HepG2 (cell line): Measurements from ENCODE around the gene UTRN. TPM values are rescaled to one million over a fixed set of nuclear protein-coding genes. Genes with fewer than 3 reads are reported as not detected.

ENCODE experiments used
- BRCA1 ChIP-seq: sonication (generic); formaldehyde crosslinking; IDR thresholded peaks from 2 replicates; pipeline ENCODE4 v1.4.0; 2020; ENCODE audit warnings: missing genetic modification reagents
- CCAR2 ChIP-seq: fragments of 200-400 bp; formaldehyde crosslinking; optimal IDR thresholded peaks from 2 replicates; pipeline ENCODE3; 2018; ENCODE audit warnings: low read depth, mild to moderate bottlenecking, low read length, moderate library complexity
- GTF3A ChIP-seq: sonication (generic); formaldehyde crosslinking; conservative IDR thresholded peaks from 2 replicates; pipeline ENCODE4 v1.4.0; 2020; ENCODE audit warnings: mild to moderate bottlenecking, missing genetic modification reagents
- JUNB ChIP-seq: sonication (generic); formaldehyde crosslinking; IDR thresholded peaks from 2 replicates; pipeline ENCODE4 v1.8.0; 2022; ENCODE audit warnings: missing genetic modification reagents, mild to moderate bottlenecking, borderline replicate concordance
- MAFK ChIP-seq, 2 experiments: IDR thresholded peaks in 1 of 2; conservative IDR thresholded peaks in 1 of 2; 2 replicates each; pipeline ENCODE4 v1.6.1; 2011; ENCODE audit warnings: improper control_type of control experiment in 2 of 2, low read length in 2 of 2
- NFIC ChIP-seq: IDR thresholded peaks from 2 replicates; pipeline ENCODE4 v1.6.1; 2012; ENCODE audit warnings: mild to moderate bottlenecking, low read length, inconsistent platforms
- NR2C2 ChIP-seq: sonication (generic); formaldehyde crosslinking; IDR thresholded peaks from 2 replicates; pipeline ENCODE4 v1.4.0; 2020; ENCODE audit warnings: missing genetic modification reagents, mild to moderate bottlenecking, moderate library complexity, borderline replicate concordance
- PATZ1 ChIP-seq: sonication (generic); formaldehyde crosslinking; IDR thresholded peaks from 2 replicates; pipeline ENCODE4 v1.4.0; 2020; ENCODE audit warnings: missing genetic modification reagents
- SMAD1 ChIP-seq: sonication (generic); formaldehyde crosslinking; IDR thresholded peaks from 2 replicates; pipeline ENCODE4 v1.4.0; 2020; ENCODE audit warnings: missing genetic modification reagents, low read depth, mild to moderate bottlenecking, borderline replicate concordance
- ZNF460 ChIP-seq: sonication (generic); formaldehyde crosslinking; IDR thresholded peaks from 2 replicates; pipeline ENCODE4 v1.5.1; 2020; ENCODE audit warnings: missing genetic modification reagents, mild to moderate bottlenecking, borderline replicate concordance
- ZNF501 ChIP-seq: sonication (generic); formaldehyde crosslinking; IDR thresholded peaks from 2 replicates; pipeline ENCODE4 v1.5.1; 2020; ENCODE audit warnings: mild to moderate bottlenecking, moderate library complexity, missing genetic modification reagents
- ZNF629 ChIP-seq: sonication (generic); formaldehyde crosslinking; conservative IDR thresholded peaks from 2 replicates; pipeline ENCODE4 v1.5.0; 2020; ENCODE audit warnings: missing genetic modification reagents
- ZNF878 ChIP-seq: sonication (generic); formaldehyde crosslinking; IDR thresholded peaks from 2 replicates; pipeline ENCODE4 v1.8.1; 2023; ENCODE audit warnings: mild to moderate bottlenecking, missing genetic modification reagents, moderate library complexity
- ZSCAN22 ChIP-seq: sonication (generic); formaldehyde crosslinking; IDR thresholded peaks from 2 replicates; pipeline ENCODE4 v1.4.0; 2020; ENCODE audit warnings: mild to moderate bottlenecking, missing genetic modification reagents
- polyA plus RNA-seq, 8 experiments: library from polyadenylated mRNA; depleted of rRNA in 3 of 8; stranded (reverse) in 7 of 8; unstranded in 1 of 8; fragments of >200 nt; fragmentation: Illumina TruSeq in 4 of 8; extraction: Trizol in 4 of 8; gene quantifications; 2 replicates each; pipeline versions ENCODE4 v1.2.1 to v1.2.3, GENCODE V29; 2011 to 2016; ENCODE audit warnings: low read depth in 4 of 8, missing spikeins in 1 of 8, mixed read lengths in 1 of 8; ENCODE audit not compliant: insufficient read depth in 1 of 8
- total RNA-seq, 5 experiments: library from RNA; depleted of rRNA; stranded (reverse); fragments of >200 nt; fragmentation: Illumina TruSeq; extraction: Trizol; gene quantifications; 2 replicates each; pipeline ENCODE4 v1.2.3, GENCODE V29; 2016; ENCODE audit warnings: low read depth in 1 of 5
- TF ChIP-seq, protein P1 (sequence below): sonication (generic); formaldehyde crosslinking; IDR thresholded peaks from 2 replicates; pipeline ENCODE4 v1.5.0; 2020; ENCODE audit warnings: mild to moderate bottlenecking, missing genetic modification reagents, borderline replicate concordance
- TF ChIP-seq, protein P2 (sequence below): IDR thresholded peaks from 2 replicates; pipeline ENCODE4 v1.6.1; 2016; ENCODE audit warnings: low read depth
- TF ChIP-seq, protein P3 (sequence below): sonication (generic); formaldehyde crosslinking; IDR thresholded peaks from 2 replicates; pipeline ENCODE4 v1.8.1; 2022; ENCODE audit warnings: mild to moderate bottlenecking, missing genetic modification reagents
- TF ChIP-seq, protein P4 (sequence below): sonication (generic); formaldehyde crosslinking; IDR thresholded peaks from 2 replicates; pipeline ENCODE4 v1.9.0; 2021; ENCODE audit warnings: missing genetic modification reagents, mild to moderate bottlenecking, borderline replicate concordance

Gene UTRN
- total and polyA plus RNA-seq, 2 of the 13 experiments (the other 11 are each of a cell fraction or from before 2014, with no cell fraction given) = 102 to 116 TPM

GRCh38 chr6:144302701-144303372, 17.7 kb downstream of the UTRN start (continued):
- TF ChIP-seq, protein P1, sequence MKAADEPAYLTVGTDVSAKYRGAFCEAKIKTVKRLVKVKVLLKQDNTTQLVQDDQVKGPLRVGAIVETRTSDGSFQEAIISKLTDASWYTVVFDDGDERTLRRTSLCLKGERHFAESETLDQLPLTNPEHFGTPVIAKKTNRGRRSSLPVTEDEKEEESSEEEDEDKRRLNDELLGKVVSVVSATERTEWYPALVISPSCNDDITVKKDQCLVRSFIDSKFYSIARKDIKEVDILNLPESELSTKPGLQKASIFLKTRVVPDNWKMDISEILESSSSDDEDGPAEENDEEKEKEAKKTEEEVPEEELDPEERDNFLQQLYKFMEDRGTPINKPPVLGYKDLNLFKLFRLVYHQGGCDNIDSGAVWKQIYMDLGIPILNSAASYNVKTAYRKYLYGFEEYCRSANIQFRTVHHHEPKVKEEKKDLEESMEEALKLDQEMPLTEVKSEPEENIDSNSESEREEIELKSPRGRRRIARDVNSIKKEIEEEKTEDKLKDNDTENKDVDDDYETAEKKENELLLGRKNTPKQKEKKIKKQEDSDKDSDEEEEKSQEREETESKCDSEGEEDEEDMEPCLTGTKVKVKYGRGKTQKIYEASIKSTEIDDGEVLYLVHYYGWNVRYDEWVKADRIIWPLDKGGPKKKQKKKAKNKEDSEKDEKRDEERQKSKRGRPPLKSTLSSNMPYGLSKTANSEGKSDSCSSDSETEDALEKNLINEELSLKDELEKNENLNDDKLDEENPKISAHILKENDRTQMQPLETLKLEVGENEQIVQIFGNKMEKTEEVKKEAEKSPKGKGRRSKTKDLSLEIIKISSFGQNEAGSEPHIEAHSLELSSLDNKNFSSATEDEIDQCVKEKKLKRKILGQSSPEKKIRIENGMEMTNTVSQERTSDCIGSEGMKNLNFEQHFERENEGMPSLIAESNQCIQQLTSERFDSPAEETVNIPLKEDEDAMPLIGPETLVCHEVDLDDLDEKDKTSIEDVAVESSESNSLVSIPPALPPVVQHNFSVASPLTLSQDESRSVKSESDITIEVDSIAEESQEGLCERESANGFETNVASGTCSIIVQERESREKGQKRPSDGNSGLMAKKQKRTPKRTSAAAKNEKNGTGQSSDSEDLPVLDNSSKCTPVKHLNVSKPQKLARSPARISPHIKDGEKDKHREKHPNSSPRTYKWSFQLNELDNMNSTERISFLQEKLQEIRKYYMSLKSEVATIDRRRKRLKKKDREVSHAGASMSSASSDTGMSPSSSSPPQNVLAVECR (CRISPR knock-in tag) = peak; percentile 32; the same call in 1 of the 2 replicates
- TF ChIP-seq JUNB (peak; percentile 55; the same call in 1 of the 2 replicates), GTF3A (CRISPR knock-in tag) (no peak), MAFK (conservative IDR thresholded peaks at IDR 0.05 in 1 of 2, IDR thresholded peaks at IDR 0.05 in 1 of 2; ENCODE audit: low read length in 2 of 2) (no peak), ZNF629 (CRISPR knock-in tag) (no peak), ZNF878 (CRISPR knock-in tag) (no peak), PATZ1 (CRISPR knock-in tag) (peak; percentile 4; the same call in 1 of the 2 replicates), BRCA1 (CRISPR knock-in tag) (no peak), ZNF501 (CRISPR knock-in tag) (no peak), ZSCAN22 (no peak), SMAD1 (CRISPR knock-in tag) (no peak), NR2C2 (CRISPR knock-in tag) (0 out of 2 replicates have a peak, but pooled peaks have one; percentile 38), ZNF460 (CRISPR knock-in tag) (no peak), NFIC (no peak), CCAR2 (no peak)
- TF ChIP-seq, protein P2, sequence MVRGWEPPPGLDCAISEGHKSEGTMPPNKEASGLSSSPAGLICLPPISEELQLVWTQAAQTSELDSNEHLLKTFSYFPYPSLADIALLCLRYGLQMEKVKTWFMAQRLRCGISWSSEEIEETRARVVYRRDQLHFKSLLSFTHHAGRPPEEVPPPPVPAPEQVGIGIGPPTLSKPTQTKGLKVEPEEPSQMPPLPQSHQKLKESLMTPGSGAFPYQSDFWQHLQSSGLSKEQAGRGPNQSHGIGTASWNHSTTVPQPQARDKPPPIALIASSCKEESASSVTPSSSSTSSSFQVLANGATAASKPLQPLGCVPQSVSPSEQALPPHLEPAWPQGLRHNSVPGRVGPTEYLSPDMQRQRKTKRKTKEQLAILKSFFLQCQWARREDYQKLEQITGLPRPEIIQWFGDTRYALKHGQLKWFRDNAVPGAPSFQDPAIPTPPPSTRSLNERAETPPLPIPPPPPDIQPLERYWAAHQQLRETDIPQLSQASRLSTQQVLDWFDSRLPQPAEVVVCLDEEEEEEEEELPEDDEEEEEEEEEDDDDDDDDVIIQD (CRISPR knock-in tag) = peak; percentile 90
- TF ChIP-seq, protein P3, sequence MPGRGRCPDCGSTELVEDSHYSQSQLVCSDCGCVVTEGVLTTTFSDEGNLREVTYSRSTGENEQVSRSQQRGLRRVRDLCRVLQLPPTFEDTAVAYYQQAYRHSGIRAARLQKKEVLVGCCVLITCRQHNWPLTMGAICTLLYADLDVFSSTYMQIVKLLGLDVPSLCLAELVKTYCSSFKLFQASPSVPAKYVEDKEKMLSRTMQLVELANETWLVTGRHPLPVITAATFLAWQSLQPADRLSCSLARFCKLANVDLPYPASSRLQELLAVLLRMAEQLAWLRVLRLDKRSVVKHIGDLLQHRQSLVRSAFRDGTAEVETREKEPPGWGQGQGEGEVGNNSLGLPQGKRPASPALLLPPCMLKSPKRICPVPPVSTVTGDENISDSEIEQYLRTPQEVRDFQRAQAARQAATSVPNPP (CRISPR knock-in tag) = no peak
- TF ChIP-seq, protein P4, sequence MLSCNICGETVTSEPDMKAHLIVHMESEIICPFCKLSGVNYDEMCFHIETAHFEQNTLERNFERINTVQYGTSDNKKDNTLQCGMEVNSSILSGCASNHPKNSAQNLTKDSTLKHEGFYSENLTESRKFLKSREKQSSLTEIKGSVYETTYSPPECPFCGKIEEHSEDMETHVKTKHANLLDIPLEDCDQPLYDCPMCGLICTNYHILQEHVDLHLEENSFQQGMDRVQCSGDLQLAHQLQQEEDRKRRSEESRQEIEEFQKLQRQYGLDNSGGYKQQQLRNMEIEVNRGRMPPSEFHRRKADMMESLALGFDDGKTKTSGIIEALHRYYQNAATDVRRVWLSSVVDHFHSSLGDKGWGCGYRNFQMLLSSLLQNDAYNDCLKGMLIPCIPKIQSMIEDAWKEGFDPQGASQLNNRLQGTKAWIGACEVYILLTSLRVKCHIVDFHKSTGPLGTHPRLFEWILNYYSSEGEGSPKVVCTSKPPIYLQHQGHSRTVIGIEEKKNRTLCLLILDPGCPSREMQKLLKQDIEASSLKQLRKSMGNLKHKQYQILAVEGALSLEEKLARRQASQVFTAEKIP (CRISPR knock-in tag) = no peak
